Left ventricle myocardium inferior (tissue), 1 donor: Measurements from ENCODE around the gene C16orf86. TPM values are rescaled to one million over a fixed set of nuclear protein-coding genes. Genes with fewer than 3 reads are reported as not detected.

Experiments
- DNase-seq: peaks from one replicate; pipeline ENCODE4 v3.0.0-alpha.2; 2020
- H3K27ac ChIP-seq: fragments of 200-600 bp; replicated peaks from 2 replicates; pipeline ENCODE4 v1.8.0; 2021
- H3K27me3 ChIP-seq: fragments of 200-600 bp; 2 replicates; pipeline ENCODE4 v1.8.0; 2021; ENCODE audit warnings: low read depth
- H3K36me3 ChIP-seq: fragments of 200-600 bp; 2 replicates; pipeline ENCODE4 v1.8.0; 2021
- H3K4me1 ChIP-seq: fragments of 200-600 bp; 2 replicates; pipeline ENCODE4 v1.8.0; 2021
- H3K4me3 ChIP-seq: fragments of 200-600 bp; 2 replicates; pipeline ENCODE4 v1.8.0; 2021; ENCODE audit warnings: mild to moderate bottlenecking, moderate library complexity
- H3K9me3 ChIP-seq: fragments of 200-600 bp; replicated peaks from 2 replicates; pipeline ENCODE4 v1.8.0; 2021
- CTCF ChIP-seq: fragments of 200-600 bp; IDR thresholded peaks from 2 replicates; pipeline ENCODE4 v1.8.0; 2021; ENCODE audit warnings: antibody characterized with exemption, mild to moderate bottlenecking, borderline replicate concordance
- intact Hi-C: fragments of 100-400 bp; cut with micrococcal nuclease; formaldehyde crosslinking; loops from one replicate; pipeline ENCODE4 v1.11.0; 2022
- total RNA-seq: library from RNA; stranded (reverse); fragmentation: NEBNext Ultra II Directional; extraction: Animal tissue kit (Norgen Biotek cat#: 25700); gene quantifications from one replicate; pipeline ENCODE4 v1.2.1, GENCODE V29; 2021
- donor health status: DM: no; HTN: yes; CAD: no; lungs with severe emphysema.

The C16orf86 gene
- total RNA-seq, 1 donor from 2014 or later = 2.9 TPM

GRCh38 chr16:67665598-67665997 is 1.0 kb upstream of the C16orf86 start:
- Histone ChIP-seq H3K27me3 (no peaks in the 10 kb centered on the region), H3K9me3 (no peaks in the 10 kb centered on the region), H3K4me3 (peak overlapping the region; percentile 78), H3K27ac (peak overlapping the region; percentile 89), H3K4me1 (peaks cover 41% of the 10 kb centered on the region), H3K36me3 (peaks cover 13% of the 10 kb centered on the region)
- intact Hi-C loops = no loop called here
- TF ChIP-seq CTCF = no peak
- DNase-seq = no peak

GRCh38 chr16:67666032-67666551 is 522 bp upstream of the C16orf86 start:
- Histone ChIP-seq H3K4me3 (peak overlapping the region; percentile 78), H3K27ac (peak overlapping the region; percentile 89), H3K36me3 (peaks cover 13% of the 10 kb centered on the region), H3K27me3 (no peaks in the 10 kb centered on the region), H3K4me1 (peaks cover 39% of the 10 kb centered on the region), H3K9me3 (no peaks in the 10 kb centered on the region)
- TF ChIP-seq CTCF = no peak
- DNase-seq = peak; percentile 49
- intact Hi-C loops = no loop called here

DNA sequence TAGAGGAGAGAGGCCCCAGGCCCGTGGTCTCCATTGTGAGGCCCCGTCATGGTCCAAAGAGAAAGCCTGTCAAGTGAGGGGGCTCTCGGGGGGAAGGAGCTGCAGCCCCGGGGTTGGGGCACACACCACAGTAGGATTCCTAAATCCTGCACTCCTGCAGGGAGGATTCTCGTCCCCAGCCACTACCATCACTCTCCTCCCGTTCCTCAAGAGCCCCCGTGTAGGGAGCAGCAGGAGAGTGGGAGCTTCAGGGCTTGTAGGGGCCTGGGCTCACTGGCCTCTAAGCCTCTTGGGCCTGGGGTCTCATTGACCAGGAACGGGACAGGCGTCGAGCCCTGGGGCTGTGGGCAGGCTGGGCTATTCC is 821 bp downstream of the C16orf86 start:
- H3K27ac ChIP-seq = peak overlapping the region; percentile 89
- peak overlapping the region; percentile 78 for H3K4me3 ChIP-seq
- peaks cover 35% of the 10 kb centered on the region for H3K4me1 ChIP-seq
- TF ChIP-seq CTCF = no peak
- no peak for DNase-seq
- peaks cover 11% of the 10 kb centered on the region for H3K36me3 ChIP-seq
- no peaks in the 10 kb centered on the region for H3K9me3 ChIP-seq
- intact Hi-C loops = no loop called here
- H3K27me3 ChIP-seq = no peaks in the 10 kb centered on the region

GRCh38 chr16:67667817-67668494 is 1.3 kb downstream of the C16orf86 start:
- Histone ChIP-seq H3K4me1 (peaks cover 40% of the 10 kb centered on the region), H3K9me3 (no peaks in the 10 kb centered on the region), H3K4me3 (peak overlapping the region; percentile 78), H3K27me3 (no peaks in the 10 kb centered on the region), H3K36me3 (peaks cover 6% of the 10 kb centered on the region), H3K27ac (peak overlapping the region; percentile 89)
- peak; percentile 89 for TF ChIP-seq CTCF
- DNase-seq = peak; percentile 82
- intact Hi-C loops = no loop called here

- H3K27ac ChIP-seq = peak overlapping the region; percentile 89
- peaks cover 47% of the 10 kb centered on the region for H3K4me1 ChIP-seq
- no peak for DNase-seq
Measured at GRCh38 chr16:67668495-67669157, 2.0 kb downstream of the C16orf86 start.

More at GRCh38 chr16:67668495-67669157, 2.0 kb downstream of the C16orf86 start:
- TF ChIP-seq CTCF = no peak
- H3K27me3 ChIP-seq = no peaks in the 10 kb centered on the region
- H3K36me3 ChIP-seq = no peaks in the 10 kb centered on the region
- intact Hi-C loops = no loop called here
- H3K9me3 ChIP-seq = no peaks in the 10 kb centered on the region
- H3K4me3 ChIP-seq = no peak overlapping the region
